ENCODE data around the gene EIF2B1. TPM values are rescaled to one million over a fixed set of nuclear protein-coding genes. Genes with fewer than 3 reads are reported as not detected.
"Not testable (repeated sequence)": the region's sequence is repeated elsewhere in the genome, so short reads cannot be mapped to it uniquely, and the experiment has no call there.

Gene EIF2B1
- total RNA-seq, 1 donor from 2014 or later, result 33.1 TPM

- DNase-seq (ENCODE audit: missing footprints); ATAC-seq; intact Hi-C loops (cut with DNase I): not testable (repeated sequence)
Observed at GRCh38 chr12:123578829-123579228, 54.7 kb downstream of the EIF2B1 start.

GRCh38 chr12:123578243-123578642 lies 55.2 kb downstream of the EIF2B1 start:
- intact Hi-C loops (cut with DNase I), result no loop called here
- DNase-seq (ENCODE audit: missing footprints), result no peak
- ATAC-seq, result no peak

- intact Hi-C loops (cut with DNase I), result no loop called here
- no peak for DNase-seq (ENCODE audit: missing footprints)
- ATAC-seq, result no peak
Observed at GRCh38 chr12:123576611-123577010, 56.9 kb downstream of the EIF2B1 start.

GRCh38 chr12:123573870-123574269 lies 59.6 kb downstream of the EIF2B1 start:
- DNase-seq (ENCODE audit: missing footprints) (no peak), ATAC-seq (no peak)
- intact Hi-C loops (cut with DNase I), result no loop called here

- ATAC-seq (no peak), DNase-seq (ENCODE audit: missing footprints) (no peak)
- intact Hi-C loops (cut with DNase I), result no loop called here
Observed at GRCh38 chr12:123572391-123572790, 61.1 kb downstream of the EIF2B1 start.

- intact Hi-C loops (cut with DNase I), result no loop called here
- DNase-seq (ENCODE audit: missing footprints) (no peak), ATAC-seq (peak; percentile 76)
Observed at GRCh38 chr12:123571343-123571813, 62.1 kb downstream of the EIF2B1 start.

Other genes with a start within 250 kb of the EIF2B1 start
- 32.7 TPM for gene KMT5A, start 249.6 kb downstream of the EIF2B1 start, total RNA-seq
- 2.0 TPM for gene RILPL2, start 197.0 kb downstream of the EIF2B1 start, total RNA-seq
- 23.0 TPM for gene SNRNP35, start 175.5 kb downstream of the EIF2B1 start, total RNA-seq
- gene RILPL1, start 100.0 kb downstream of the EIF2B1 start, total RNA-seq, result 94.3 TPM
- gene TMED2, start 49.1 kb downstream of the EIF2B1 start, total RNA-seq, result 163 TPM
- 4.9 TPM for gene DDX55, start 31.6 kb downstream of the EIF2B1 start, total RNA-seq
- 13.3 TPM for gene GTF2H3, start 143 bp upstream of the EIF2B1 start, total RNA-seq
- gene TCTN2, start 37.4 kb upstream of the EIF2B1 start, total RNA-seq, result 3.3 TPM
- 9.8 TPM for gene ATP6V0A2, start 78.7 kb upstream of the EIF2B1 start, total RNA-seq
- 0.22 TPM for gene DNAH10, start 128.6 kb upstream of the EIF2B1 start, total RNA-seq